ENCODE data around the gene WNK2.

Gene WNK2

DNA sequence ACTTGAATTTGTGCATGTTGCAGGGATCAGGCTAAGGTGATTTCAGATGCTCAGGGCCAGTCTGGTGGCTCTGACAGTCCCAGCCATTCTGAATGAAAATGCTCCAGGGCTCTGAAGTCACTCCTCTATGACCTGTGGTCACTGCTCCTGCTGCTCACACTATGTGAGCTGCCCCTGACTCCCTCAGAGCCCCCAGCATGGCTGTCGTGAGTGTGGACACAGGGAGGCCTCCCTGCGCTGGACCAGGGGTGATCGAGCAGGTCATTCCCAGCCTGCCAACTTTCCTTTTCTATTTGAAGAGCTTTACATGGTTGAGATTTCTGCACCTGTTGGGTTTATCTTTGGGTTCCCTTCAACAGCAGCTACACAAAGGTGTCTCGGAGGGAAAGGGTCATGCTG lies 74.5 kb downstream of the WNK2 start:
- DNase-seq = no peak

DNA sequence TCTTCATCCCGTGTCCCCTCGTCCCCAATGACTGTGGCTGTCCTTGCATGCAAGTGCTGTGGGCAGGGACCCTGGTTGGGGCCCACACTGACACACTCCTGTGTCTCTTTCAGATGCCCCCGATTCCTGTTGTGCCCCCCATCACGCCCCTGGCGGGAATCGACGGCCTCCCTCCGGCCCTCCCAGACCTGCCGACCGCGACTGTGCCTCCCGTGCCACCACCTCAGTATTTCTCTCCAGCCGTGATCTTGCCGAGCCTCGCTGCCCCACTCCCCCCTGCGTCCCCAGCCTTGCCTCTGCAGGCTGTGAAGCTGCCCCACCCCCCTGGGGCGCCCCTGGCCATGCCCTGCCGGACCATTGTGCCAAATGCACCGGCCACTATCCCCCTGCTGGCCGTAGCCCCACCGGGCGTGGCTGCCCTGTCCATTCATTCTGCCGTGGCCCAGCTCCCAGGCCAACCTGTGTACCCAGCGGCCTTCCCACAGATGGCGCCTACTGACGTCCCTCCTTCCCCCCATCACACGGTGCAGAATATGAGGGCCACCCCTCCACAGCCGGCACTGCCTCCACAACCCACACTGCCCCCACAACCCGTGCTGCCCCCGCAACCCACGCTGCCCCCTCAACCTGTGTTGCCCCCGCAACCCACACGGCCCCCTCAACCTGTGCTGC lies 75.0 kb downstream of the WNK2 start:
- no peak for DNase-seq

DNA sequence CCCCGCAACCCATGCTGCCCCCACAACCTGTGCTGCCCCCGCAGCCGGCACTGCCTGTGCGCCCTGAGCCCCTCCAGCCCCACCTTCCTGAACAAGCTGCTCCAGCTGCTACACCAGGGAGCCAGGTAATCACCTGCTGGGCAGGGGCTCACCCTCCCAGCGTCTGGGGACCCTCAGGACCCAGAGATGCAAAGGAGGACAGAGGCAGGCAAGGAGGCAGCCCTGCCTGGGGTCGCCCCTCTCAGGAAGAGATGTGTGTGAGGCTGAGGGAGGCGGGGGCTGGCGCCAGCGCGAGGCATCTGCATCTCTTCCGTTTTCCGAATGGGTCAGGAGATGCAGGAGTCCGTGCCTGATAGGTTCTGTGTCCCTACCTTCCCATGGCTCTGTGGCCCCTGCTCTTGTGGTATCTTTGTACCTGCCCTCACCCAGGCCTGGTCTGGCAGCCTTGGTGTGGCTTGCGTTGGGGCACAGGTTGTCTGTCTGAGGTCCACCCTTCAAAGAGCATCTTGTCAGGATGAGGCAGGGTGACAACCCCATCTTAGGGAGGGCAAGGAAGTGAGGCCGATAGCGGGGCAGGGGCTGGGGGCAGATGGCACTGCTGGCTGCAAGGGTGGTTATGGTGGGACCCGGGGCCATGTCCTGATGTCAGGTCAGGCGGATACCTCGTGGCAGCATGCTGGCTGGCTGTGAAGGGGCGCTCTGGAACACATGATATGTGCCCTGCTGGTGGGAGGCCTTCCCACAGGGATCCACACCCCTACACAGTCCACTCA lies 75.7 kb downstream of the WNK2 start:
- no peak for DNase-seq

DNA sequence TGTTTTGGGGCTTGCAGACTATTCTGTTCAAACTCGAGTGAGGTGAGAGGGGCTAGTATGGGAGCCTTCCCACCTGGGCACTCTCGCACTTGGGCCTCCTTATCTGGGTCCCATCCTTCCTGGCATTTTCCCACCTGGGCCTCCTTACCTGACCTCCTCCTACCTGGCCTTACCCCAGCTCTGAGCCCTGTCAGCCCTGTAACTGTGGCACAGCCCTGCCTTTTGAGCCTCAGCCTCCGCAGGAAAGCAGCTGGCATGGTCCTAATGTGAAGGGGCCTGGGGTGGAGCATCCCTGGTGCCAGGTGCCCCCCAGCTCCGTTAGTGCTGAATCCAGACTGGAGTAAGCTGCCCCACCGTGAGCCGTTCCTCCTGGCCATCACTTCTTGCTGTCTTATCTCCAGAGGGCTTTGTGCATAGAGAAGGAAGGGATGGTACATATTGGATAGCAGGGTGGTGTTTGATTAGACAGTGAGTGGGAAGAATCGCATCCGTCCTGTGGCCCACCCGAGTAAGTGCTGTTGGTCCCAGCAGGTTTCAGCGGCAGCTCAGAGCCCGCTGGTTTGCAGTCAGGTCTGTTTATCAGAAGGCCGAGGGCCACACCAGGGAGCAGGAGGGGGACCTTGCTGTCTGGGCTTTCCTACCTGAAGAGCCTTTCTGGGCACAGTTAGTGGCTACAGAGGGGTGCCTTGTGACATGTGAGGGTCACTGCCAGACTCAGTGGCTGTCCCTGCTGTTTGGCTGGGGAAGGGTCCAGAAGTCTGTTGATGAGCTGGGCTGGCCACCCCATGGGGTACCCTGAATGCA lies 76.5 kb downstream of the WNK2 start:
- no peak for DNase-seq

DNA sequence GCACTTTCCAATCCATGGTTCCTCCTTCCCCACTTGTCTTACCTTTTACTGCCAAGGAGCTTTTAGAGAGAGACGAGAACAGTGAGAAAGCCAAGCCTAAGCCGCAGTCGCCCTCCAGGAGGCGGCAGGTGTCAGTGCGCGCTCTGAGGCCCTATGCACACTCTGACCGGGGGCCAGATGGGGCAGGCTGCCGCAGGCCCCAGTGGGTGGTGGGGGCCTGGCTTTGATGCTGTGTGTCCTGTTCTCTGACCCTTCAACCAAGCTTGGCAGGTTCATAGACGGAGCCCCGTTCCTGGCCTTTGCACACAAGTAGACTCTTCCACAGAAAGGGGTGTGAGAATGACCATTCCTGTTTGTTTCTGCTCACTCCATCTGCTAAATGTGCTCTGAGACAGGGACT lies 77.3 kb downstream of the WNK2 start:
- DNase-seq = no peak

DNA sequence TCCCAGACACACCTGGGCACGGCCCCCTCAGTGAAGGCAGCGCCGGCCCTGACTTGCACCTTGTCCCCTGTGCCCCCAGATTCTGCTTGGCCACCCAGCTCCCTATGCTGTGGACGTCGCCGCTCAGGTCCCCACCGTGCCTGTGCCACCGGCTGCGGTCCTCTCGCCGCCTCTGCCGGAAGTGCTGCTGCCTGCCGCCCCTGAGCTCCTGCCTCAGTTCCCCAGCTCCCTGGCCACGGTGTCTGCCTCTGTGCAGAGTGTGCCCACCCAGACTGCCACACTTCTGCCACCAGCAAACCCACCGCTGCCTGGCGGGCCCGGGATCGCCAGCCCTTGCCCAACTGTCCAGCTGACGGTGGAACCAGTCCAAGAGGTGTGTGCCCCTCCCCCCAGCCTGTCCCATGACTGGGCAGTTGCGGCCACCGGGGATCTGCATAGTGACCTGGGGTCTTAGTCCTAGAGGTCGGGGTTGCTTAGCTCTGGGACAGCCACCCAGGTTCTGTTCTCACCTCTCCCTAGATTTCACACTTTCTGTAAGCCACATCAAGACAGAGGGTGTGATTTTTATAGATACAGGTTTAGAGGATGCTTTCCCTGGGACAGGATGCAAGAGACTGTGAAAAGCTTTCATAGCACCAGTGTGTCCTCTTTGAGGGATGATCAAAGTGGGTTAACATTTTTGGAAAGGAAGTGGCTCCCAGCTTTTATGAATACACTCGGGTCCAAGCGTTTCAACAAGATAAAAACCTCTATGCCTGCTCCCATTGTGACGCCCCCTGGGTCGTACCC lies 78.0 kb downstream of the WNK2 start:
- DNase-seq = no peak

DNA sequence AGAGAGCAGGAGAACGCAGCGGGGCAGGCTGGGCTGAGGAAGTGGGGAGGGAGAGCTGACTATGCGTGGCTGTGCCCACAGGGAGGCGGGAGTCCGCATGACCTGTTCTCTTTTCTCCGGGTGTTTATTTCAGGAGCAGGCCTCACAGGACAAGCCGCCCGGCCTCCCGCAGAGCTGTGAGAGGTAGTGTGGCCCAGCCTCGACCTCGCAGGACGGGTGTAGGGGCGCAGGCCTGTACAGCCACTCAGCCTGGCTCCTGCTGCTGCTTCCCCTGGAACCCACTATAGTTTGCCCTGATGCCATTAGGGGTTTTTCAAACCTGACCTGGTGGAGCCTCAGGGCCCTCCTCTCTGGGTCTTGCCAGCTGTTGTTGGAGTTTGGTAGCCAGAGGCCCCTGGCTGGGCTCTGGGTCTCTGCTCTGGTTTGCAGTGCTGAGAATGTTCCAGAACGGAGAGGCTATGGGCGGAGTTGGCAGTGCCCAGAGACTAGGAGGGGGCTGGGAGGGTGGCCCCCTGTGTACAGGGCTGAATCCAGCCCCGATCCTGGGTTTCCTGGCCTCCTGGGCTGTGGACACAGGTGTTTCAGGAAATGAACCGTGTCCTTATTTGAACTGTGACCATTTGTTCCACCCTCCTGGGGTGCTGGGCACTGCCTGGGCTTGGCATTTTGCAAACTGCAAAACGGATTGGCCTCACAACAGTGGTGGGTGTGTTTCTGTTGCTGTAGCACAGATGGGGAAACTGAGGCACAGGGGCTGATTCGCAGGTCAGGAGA lies 78.8 kb downstream of the WNK2 start:
- no peak for DNase-seq

DNA sequence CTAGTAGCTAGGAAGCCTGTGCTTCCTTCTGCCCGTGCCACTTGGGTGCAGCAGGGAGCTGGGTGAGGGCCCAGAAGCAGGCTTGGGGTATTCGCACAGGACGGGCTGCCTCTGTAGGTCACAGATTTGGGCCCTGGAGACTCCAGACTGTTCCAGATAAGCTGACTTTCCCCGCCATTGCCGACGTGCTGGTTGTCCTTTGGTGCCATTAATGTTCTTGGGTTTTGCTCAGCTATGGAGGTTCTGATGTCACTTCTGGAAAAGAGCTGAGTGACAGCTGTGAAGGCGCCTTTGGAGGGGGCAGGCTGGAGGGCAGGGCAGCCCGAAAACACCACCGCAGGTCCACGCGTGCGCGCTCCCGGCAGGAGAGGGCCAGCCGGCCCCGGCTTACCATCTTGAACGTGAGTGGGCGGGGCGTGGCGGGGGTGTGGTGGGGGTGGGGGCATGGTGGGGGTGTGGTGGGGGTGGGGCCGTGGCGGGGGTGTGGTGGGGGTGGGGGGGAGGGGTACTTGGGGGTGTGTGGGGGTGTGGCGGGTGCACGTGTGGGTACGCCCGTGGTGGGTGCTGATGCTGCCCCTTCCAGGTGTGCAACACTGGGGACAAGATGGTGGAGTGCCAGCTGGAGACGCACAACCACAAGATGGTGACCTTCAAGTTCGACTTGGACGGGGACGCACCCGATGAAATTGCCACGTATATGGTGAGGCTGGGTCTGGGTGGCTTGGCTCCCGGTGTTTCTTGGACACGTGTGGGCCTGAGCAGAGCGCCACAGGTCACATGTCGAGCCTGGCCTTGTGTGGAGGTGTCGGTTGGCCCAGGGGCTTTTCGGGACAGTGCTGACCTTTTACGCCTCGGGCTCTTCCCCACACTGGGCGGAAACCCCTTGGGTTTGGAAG lies 79.6 kb downstream of the WNK2 start:
- no peak for DNase-seq

DNA sequence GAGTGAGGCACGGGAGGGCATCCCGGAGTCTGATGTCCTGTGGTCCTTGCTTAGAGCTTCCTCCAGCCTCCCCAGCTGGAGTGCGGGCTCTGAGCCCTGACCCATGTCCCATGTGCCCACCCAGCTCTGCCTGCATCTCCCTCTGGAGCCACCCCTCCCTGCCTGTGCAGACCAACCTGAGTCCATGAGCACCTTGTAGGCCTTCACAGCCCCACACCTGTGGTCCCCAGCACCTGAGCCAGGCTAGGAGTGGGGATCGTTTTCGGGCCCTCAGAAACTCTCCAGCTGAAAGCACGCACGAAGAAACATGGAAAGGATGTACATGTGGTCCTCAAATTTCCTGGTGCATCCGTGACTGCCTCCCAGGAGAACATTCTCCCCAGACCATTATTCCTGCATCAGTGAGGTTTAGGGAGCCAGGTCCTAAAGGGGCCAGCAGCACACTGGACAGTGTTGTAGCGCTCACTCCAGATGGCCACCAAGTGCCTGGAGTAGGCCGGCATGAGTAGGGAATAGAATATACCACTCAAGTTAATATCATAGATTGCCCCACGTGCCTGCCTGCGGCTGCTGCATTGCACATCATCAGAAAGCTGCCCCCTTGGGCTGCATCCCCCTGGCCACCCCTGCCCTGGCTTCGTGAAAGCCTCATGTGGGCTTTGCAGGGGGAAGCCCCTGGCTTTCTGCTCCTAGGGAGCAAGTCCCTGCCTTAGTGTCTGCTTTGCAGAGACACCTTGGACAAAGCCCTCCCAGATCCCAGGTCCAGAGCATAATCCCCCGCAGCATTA lies 80.6 kb downstream of the WNK2 start:
- no peak for DNase-seq

DNA sequence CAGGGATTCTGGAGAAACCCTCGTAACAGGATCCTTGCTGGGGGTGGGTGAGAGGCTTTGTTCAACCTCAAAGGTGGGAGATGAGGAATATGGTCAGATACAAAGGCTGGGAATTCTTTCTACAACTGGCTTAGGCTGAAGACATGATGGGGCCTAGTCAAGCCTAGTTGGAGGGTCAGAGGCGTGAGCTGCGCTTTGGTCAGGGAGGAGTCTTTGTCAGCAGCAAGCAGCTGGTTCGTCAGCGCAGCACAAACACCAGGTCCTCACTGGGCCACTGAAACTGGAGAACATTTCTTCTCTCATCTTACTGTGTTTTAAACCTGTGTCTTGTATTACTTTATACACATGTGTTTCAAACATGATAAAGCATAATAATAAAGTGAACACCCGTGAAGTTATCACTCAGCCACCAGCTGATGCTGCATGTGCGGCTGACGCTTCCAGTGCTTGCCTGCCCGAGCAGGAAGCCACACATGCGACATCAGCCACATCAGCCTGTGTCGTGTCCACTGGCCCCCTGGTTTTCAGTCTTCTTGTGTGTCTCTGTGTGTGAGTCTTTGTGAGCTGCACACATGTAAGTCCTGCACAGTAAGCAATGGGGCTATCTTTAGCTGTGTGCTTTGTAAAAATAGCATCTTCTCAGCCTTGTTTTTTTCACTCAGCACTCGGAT lies 81.5 kb downstream of the WNK2 start:
- no peak for DNase-seq

DNA sequence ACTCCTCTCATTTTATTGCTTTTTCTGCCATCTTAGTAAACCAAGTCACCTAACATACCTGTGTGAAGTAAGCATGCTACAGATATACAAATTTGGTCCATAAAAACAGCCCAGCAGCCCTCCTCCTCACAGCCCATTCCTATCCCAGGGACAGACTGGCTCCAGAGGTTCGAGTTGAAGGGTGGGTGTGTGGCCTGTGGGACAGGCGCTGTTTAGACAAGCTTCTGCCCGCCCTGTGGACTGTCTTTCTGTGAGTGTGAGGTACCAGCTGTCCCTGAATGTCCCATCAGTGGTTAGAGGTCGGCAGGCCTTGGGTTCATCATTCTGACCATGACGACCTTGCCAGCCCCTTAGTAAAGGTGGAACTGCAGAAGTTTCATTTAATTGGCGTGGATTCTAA lies 82.0 kb downstream of the WNK2 start:
- DNase-seq = no peak

DNA sequence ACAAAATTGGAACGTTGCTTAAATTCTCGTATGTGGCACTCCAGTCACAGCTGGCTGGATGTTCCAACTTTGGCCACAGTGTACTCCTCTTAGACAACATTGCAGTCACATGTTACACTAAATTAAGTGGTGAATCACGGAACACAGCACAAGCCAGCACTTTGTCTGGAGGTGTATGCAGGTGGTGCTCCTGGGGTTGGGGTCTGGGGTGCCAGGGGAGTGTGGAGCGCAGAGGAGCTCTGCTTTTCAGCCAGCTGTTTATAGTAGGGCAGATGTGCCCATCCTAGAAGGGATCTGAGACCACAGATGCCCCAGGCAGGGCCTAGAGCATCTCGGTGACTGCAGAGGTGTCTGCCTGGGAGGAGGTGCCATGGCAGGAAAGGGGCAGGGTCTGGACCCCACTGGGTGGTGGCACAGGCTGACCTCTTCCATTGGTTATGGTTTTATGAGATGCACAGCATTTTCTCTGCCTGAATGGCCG lies 82.6 kb downstream of the WNK2 start:
- no peak for DNase-seq

DNA sequence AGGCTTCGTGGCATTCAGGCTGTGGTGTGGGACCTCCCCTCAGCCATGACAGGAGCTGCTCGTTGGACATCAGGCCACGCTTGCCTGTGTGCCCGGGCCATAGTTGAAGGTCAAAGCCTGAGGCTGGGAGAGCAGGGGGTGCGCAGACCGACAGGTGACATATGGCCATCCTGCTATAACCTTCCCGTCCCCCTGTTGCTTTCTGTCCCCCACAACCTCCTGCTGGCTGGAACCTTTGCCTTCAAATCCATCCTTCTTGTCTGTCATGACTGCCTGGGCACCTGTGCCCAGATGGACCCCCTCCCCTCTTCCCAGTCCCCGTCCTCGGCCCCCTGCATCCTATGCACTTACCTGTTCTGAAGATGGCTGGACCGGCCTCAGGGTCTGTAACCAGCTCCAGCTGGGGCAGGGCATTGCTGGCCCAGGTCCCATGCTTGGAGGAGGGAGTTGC lies 83.2 kb downstream of the WNK2 start:
- DNase-seq = no peak

DNA sequence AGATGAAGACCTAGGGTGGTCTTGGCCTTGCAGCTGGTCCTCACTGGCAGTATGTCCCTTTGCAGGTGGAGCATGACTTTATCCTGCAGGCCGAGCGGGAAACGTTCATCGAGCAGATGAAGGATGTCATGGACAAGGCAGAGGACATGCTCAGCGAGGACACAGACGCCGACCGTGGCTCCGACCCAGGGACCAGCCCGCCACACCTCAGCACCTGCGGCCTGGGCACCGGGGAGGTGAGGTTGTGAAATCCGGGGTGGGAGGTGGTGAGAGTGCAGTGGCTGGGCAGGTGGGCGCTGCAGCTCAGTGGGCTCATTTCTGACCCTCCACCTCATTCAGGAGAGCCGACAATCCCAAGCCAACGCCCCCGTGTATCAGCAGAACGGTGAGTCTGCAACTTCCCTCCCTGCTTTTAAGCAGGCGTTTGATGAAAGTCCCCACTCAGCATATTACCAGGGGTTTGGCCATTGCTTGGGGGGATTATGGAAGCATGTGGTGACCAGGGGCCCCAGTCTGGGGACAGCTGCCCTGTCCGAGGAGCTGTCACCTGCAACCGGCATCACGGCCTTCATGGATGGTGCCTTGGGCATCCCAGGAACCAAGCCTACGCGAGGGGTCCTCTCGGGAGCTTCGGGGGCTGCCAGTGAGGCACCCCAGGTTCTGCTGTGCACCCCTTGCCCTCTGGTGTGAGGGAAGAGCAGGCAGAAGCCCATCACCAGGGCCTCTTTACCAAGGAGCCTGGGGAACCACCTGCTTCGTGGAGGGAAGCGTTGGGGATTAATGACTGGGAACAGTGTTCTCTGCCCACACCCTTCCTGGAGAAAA lies 84.0 kb downstream of the WNK2 start:
- DNase-seq = no peak

DNA sequence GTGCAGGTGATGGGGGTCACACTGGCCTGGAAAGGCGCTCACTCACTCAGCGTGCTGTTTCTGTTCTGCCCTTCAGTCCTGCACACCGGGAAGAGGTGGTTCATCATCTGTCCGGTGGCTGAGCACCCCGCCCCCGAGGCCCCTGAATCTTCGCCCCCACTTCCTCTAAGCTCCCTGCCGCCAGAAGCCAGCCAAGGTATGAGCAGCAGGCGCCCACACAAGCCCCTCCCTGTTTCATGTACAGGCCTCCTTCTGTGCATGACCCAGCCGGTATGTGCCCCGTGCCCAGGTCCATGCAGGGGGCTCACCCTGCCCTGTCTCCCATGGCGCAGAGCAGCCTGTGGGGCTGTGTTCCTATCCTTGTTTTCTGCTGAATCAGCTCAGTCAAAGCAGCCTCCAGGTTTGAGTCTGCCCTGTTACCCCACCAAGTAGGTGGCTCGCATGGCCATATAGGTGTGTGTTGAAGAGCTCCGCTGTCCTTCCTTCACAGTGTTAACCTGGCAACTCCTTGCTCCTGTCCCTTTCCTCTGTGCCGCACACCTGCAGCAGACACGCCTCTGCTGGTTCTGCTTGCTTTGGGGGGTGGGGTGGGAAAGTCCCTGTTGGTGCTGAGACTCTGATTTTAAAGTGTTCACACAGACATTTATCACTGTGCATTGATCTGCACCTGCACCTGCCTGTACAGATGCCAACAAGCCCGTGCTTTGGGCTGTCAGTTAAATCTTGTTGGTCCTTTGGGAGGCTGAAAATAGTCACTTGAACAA lies 84.8 kb downstream of the WNK2 start:
- no peak for DNase-seq

DNA sequence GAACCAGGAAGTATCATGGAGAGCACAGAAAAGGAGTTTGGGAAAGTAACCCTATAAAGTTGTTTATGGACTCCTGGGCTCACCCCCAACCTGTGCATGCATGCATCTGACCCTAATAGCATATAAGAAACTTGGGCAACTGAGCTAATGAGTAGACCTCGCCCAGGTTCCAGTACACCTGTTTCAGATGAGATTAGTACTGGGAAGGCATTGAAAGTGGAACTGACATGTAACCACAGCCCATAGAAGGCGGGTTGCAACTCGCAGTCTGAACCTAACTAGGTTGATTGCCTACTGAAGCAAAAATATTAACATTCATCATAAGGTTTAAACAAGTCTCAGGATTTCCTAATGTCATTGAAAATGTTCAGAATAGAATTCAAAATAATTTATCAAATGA lies 87.0 kb downstream of the WNK2 start:
- no peak for DNase-seq

DNA sequence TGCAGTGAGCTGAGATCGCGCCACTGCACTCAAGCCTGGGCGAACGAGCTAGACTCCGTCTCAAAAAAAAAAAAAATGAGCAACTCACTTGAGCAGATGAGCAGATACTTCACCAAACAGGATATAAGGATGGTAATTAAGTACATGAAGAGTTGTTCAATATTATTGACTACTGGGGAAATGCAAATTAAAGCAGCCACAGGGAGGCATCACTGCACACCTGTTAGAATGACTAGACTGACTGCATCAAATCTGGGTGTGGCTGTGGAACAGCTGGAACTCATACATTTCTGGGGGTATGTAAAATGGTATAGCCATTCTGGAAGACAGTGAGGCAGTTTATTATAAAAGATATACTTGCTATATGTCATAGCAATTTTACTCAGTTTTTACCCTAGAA lies 93.0 kb downstream of the WNK2 start:
- no peak for DNase-seq

DNA sequence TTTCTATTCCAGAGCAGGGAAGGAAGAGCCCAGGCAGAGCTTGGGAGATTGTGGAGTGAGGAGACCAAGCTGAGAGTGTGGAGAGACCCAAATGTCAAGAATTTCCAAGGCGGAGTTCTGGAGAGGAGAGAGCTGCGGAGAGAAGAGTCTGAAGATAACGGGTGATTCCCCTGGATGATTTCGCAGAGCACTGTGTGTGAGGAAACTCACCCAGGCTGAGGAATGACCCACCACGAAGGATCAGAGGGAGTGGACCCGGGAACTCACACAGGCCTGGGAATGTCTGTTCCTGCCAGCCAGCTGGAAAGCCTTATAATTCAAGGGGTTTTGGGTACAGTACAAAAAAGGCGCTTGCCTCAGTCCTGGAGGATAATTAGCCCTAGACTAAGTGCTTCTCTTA lies 94.2 kb downstream of the WNK2 start:
- DNase-seq = no peak

All from HCEC 1CT (cell line).